Tibial nerve (tissue), 4 donors: ENCODE results near the gene CUL4B.

Experiments used
- EP300 ChIP-seq, 2 donors: sonication (generic); formaldehyde crosslinking; IDR thresholded peaks; one replicate each; pipeline ENCODE4 v1.6.1; 2017; ENCODE audit warnings: antibody characterized with exemption in 2 of 2, mild to moderate bottlenecking in 1 of 2
- POLR2A ChIP-seq, 2 donors: fragments of 450-650 bp; IDR thresholded peaks; one replicate each; pipeline ENCODE4 v1.6.1; 2017; ENCODE audit warnings: antibody characterized with exemption in 2 of 2, mild to moderate bottlenecking in 2 of 2, moderate library complexity in 2 of 2
- TF ChIP-seq, protein P1 (sequence below), 5 experiments: fragments of 200-600 bp in 3 of 5; fragments of 450-650 bp in 2 of 5; sonication (generic) in 3 of 5; IDR thresholded peaks; one replicate each; pipeline ENCODE4 v1.5.1; 2016 to 2019; ENCODE audit warnings: antibody characterized with exemption in 5 of 5, mild to moderate bottlenecking in 3 of 5, moderate library complexity in 2 of 5

DNA sequence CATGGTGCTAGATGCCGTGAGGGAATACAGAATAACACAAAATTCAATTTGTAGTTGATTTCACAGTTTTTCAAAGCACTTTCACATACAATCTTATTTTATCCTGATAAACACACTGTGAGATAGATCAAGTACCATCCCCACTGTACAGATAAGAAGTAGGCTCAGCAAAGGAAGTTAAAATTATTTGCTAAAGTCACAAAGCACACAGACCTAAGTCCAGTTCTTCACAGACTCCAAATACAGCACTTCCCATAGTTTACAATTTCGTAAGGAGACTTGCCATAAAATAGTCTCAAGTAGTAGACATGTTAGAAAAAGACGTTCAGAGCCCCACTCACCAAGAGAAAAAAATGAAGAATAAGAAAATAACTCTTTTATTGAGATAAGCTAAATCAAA, 7.8 kb upstream of the CUL4B start:
- no peak for TF ChIP-seq EP300 (IDR thresholded peaks at IDR 0.05)
- no peak for TF ChIP-seq POLR2A (IDR thresholded peaks at IDR 0.05)
- TF ChIP-seq, protein P1, sequence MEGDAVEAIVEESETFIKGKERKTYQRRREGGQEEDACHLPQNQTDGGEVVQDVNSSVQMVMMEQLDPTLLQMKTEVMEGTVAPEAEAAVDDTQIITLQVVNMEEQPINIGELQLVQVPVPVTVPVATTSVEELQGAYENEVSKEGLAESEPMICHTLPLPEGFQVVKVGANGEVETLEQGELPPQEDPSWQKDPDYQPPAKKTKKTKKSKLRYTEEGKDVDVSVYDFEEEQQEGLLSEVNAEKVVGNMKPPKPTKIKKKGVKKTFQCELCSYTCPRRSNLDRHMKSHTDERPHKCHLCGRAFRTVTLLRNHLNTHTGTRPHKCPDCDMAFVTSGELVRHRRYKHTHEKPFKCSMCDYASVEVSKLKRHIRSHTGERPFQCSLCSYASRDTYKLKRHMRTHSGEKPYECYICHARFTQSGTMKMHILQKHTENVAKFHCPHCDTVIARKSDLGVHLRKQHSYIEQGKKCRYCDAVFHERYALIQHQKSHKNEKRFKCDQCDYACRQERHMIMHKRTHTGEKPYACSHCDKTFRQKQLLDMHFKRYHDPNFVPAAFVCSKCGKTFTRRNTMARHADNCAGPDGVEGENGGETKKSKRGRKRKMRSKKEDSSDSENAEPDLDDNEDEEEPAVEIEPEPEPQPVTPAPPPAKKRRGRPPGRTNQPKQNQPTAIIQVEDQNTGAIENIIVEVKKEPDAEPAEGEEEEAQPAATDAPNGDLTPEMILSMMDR (IDR thresholded peaks at IDR 0.05) = no peak
